GM19372 (cell line): ENCODE results near the gene ST7.
A peak's percentile ranks its signal among the peaks of the same experiment; 100 is the strongest.
"Not testable (repeated sequence)": the region's sequence is repeated elsewhere in the genome, so short reads cannot be mapped to it uniquely, and the experiment has no call there.

Experiments
- ATAC-seq: cut with Tn5 transposase; IDR thresholded peaks from one replicate; pipeline ENCODE4 v1.9.1; 2021; ENCODE audit warnings: mild to moderate bottlenecking, low read depth, moderate library complexity; ENCODE audit not compliant: unreplicated experiment

Gene ST7

DNA sequence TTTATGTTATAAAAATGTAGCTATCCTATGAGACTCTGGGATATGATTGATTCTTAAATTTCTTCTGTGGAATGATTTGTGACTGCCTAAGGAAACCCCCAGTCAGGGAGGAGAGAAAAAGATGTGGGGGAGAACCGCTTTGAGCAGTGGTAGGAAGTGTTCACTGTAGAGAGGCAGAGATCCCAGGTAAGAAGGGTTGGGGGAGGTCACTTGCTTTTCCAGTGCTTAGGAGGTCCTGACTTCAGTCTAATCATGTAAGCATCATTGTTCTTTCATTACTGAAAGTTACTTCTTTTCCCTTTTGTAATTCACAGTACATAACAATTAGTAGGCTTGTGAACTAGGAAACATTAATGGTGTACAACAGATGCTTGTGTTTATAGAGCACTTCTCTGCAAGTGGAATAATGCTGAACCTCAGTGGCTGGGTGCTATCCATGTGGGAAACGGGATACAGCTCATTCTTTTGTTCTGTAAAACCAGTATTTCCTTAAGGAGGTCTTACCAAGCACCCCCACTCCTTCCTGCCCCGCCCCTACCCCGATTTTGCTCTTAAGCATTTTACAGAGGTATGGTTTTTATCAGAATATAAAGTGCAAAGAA, 165.4 kb downstream of the ST7 start:
- ATAC-seq = no peak

DNA sequence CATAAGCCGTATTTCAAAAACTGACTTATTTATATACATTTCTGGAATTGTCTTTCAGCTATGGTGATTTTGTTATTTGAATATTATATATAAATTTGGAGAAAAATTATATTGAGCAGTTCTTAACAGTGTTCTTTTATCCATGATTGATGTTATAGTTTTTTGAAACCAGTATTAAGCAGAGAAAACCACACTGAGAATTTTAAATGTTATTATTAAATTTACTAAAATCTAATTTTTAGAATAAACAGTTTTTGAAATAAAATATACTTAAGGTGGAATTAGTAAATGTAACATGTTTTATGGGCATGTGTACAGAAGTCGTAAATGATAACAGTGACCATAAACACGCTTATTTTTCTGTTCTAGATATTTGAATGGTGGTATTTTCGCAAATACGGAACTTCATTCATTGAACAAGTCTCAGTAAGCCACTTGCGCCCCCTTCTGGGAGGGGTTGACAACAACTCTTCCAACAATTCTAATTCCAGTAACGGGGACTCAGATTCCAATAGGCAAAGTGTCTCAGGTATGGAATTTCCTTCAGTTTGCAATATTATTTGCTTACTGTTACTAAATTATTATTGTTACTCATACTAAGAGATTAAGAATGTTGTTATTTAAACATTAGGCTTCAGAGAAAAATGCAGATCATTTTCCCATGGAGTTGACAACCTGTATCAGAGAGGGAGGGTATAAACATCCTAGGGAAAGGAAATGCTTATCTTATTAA, 166.1 kb downstream of the ST7 start:
- no peak for ATAC-seq

DNA sequence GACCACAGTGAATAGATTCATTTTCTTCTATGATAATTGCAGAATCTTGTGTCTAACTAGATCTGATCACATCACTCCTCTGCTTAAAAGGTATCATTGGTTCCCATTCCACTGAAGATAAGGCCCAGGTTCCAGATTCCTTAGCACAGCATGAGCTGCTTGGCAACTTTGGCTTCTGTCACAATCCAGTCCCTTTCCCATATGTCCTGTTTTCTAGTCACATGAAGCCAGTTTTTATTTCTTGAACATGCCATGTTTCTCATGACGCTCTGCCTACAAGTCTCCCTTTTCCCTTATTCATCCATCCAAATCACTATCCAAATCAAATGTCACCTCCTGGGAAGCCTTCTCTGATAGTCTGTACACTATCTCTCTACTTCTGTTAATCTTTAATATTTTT, 167.0 kb downstream of the ST7 start:
- not testable (repeated sequence) for ATAC-seq

DNA sequence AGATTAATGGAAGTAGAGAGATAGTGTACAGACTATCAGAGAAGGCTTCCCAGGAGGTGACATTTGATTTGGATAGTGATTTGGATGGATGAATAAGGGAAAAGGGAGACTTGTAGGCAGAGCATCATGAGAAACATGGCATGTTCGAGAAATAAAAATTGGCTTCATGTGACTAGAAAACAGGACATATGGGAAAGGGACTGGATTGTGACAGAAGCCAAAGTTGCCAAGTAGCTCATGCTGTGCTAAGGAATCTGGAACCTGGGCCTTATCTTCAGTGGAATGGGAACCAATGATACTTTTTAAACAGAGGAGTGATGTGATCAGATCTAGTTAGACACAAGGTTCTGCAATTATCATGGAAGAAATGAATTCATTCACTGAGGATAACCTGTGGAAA, 168.7 kb downstream of the ST7 start:
- ATAC-seq = not testable (repeated sequence)

DNA sequence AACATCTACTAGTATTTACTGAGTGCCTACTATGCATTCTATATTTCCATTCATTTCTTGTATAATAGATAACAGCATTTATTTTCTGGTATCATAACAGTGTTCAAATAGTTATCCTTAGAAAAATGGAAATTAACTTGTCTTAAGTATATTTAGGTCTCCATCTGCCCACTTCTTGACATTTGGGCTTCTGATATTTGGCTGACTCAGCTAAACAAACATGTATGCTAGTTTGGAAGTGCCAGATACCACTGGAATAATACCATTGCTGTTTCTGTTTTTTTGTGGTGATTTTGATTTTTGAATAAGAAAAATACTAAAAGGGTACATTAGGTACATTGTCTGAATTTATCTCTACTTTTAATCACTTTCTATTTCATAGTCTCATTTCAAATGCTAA, 169.2 kb downstream of the ST7 start:
- no peak for ATAC-seq

DNA sequence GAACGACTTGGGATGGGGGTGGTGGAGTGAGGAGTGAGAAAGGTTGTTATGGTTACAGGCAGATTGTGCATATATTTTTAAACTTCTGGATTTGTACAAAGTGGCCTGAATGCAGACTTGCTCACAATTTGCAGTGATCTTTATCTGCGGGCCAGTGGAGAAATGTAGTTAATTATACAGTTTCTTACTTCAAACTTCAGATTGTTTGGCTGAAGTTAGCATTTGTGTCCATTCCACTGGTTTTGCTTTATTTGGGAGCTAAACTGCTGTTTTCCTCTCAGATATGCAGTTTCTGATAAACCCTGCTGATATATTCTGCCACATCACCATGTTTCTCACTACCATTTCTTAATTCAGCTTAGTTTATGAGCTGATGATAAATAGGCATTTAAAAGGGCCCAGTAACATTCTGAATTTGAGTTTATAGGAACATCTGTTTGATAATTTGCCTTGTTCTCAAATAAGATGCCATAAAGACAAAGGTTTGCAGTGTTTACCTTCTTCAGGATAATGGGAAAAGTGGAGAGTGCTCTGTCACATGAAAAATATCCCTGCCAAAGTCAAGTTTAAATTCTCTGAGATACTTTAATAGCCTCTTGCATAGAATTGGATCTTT, 170.1 kb downstream of the ST7 start:
- no peak for ATAC-seq

DNA sequence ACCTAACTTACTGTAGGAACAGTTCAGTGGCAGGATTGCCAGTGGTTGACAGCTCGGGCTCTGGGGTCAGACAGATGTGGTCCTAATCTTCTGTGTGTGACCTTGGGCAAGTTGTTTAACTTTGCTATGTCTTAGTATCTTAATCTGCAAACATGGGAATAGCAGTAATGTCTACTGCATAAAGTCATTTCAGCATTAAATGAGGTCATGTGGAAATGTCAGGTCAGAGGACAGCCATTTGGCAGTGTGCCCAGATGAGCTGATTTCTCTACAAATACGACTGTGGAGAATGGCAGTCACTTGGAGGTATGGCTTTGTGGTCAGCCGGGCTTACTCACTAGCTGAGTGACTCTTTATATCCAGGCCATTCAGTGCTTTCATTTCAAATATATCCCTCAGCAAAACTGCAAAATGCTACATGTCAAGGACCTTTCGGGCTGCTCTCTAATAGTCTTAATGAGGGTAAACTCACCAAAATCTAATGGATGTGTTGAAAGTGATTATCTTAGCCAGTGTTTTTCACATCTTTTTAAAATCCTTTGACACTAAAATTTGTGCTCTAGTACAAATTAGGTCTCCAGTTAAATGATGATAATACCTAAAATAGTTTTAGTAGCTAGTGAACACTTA, 171.4 kb downstream of the ST7 start:
- ATAC-seq = peak; percentile 90

DNA sequence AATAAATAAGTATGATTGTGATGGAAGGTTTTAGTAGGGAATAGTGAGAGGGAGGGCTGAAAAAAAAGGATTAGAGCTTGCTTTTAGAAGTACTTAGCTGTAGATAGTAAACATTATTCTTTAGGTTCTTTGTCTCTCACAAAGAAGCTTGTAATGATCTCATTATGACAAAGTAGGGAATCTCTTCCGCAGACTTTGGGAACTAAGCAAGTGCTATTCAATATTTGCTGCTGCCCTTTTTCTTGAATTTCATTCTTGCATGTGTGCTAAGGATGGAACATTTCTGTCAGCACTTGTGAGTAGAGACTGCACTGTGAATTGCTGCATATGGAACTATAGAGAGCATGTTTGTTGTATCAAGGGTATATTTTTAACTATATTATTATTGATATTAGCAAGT, 173.4 kb downstream of the ST7 start:
- no peak for ATAC-seq

DNA sequence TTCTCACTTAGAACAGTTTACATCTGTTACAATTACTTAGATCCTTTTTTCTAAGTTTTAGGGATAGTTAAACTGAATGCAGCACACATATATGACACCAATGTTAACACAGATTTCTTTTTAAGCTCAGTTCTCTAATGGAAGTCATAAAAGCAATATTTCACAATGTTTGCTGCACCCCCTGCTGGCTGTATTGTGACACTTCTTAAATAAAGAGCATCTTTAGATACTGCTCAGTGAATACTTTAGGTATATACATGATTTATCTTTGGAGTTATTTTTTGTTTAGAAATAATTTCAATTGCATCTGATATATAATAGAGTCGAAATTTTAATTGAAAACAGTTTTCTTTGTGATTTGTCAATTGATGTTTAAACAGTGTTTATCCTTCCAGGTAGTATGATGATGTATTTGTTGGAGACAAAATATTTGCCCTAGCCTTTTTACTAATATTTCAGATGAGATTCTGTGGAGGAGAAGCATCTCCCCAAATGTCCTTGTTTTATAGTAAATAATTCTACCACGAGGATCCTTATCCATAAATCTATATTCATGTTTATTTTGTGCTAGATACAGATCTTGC, 174.4 kb downstream of the ST7 start:
- ATAC-seq = peak; percentile 44

DNA sequence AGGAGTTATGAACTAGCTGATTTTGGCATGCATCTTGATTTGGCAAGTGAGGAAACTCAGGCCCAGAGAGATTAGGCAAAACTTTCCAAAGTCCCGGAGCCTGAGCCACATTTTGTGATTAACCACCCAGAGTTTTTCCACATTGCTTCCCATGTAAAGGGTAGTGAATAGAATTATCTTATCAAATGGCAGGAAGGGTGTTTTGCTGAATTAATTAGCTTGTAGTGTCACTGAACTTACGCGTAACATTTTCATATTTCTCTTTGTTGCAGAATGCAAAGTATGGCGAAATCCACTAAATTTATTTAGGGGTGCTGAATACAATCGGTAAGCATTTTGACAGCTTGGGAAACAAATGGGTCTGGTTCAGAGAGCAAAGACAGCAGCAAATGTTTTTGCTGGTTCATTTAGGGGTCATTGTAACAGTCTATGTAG, 176.2 kb downstream of the ST7 start:
- ATAC-seq = no peak

DNA sequence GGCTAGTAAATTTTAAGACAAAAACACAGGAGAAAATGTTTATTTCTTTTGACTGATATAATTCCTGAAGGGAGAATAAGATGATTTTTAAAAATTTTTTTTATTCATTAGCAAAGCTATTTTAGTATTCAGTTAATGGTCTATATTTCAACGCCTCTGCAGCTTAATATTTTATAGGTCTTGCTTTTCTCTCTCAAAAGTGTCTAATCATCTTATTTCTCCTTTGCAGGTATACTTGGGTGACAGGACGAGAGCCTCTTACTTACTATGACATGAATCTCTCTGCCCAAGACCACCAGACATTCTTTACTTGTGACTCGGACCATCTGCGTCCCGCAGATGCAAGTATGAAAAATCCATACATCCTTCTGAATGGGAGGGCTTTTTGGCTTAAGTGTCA, 177.0 kb downstream of the ST7 start:
- ATAC-seq = no peak

DNA sequence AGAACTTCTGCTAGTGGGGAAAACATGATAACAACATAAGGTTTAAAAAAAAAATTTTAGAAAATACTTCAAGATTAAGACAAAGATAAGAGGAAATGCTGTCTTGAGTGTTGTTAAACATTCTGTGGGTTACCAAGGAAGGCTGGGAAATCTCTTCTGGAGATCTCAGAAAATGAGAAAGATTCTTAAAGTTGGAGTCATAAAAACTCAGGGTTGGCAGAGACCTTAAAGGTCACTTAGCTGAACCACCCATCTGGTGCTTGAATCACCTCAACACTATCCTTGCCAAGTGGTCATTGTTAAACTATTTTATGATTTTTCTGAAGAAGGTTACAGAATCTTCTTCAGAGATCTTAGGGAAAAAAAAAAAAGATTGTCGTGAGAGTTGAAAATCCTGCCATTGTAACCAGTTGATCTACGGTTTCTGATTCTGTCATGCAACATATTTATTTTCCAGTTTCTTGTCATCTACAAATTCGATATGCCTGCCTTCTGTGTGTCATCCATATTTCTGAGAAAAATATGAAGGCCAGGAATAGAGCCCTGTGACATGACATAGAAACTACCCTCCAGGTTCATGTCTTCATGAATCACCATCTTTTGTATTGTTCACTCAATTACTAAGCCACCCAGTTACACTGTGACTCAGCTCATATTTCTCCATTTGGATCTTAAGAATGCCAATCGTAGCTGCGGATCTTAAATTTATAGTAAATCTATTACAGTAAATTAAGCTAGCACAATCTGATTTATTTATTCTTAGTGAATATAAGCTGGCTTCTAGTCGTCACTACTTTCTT, 179.2 kb downstream of the ST7 start:
- ATAC-seq = no peak

DNA sequence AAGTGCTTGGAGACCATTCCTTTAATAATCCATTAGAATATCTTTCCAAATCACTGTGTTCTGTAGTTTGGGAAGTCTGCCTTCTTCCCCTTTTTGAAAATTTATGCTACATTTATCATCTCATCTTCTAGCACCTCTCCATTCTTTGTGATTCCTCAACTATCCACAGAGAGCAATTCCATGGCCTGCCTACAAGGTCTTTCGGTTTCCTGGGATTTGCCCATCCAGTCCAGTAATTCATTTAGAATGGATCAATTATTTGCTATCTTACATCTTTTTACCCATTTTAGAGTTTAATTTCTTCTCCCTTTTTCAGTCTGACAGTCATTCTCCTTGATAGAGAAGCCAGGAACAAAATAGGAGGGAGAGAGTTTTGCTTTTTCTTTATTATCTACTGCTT, 179.8 kb downstream of the ST7 start:
- no peak for ATAC-seq

DNA sequence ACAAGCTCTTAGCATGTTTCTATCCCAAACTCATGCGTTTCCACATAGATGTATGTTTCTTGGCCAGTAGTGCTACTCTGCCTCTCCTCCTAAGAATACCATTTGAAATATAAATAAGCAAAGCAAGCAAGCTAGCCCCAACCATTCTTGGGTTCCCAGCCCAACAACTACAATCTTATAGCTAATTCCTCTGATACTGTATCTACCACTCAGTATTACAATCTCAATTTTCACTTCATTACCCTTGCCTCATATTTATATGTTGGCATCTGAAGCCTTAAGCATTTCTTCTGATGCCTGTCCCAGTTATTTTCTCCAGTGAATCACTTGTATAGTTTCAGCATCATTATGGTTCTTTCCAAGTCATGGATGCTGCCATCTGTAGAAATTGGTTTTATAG, 181.1 kb downstream of the ST7 start:
- no peak for ATAC-seq

DNA sequence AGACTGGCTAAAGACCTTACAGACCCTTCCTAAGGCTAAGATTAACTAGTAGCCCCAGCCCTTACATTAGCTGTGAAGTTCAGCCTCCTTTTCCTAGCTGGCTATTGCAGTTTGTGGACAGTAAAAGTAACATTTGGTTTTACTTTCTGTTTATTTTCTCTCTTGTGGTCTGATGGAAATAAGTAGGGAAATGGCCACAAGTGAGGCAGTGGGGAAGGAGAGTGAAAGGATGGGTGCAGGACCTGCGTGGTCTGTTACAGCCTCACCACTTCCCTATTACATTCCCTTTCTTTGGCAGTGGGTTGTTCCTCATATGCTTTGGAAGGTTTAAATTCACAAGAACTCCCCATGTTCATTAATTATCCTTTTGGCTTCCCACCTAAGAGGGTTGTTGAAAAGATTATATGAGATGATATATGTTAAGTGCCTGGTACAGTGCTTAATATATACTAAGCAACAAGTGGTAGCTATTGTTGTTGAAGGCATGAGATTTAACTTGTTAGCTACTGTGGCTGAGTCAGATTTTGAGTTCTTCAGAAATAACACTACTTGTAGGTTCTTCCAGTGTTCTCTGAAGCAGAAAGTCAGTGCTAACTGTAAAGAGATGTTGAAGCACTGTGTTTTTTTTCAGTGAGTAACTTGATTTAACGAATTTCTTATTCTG, 181.7 kb downstream of the ST7 start:
- ATAC-seq = no peak

DNA sequence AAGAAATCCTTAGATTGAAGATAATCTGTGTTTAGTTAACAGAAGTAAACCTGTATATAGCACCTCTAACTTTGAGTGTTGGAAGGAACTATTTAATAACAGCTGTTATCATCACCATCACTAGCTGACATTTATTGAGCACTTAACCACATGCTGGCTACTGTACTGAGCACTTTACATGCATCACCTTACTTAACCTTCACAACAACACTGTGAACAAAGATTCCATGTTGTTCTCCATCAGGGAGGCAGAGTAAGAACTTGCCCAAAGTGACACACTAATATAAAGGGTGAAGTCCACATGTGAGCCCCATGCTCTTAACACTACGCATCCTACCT, 182.2 kb downstream of the ST7 start:
- no peak for ATAC-seq

DNA sequence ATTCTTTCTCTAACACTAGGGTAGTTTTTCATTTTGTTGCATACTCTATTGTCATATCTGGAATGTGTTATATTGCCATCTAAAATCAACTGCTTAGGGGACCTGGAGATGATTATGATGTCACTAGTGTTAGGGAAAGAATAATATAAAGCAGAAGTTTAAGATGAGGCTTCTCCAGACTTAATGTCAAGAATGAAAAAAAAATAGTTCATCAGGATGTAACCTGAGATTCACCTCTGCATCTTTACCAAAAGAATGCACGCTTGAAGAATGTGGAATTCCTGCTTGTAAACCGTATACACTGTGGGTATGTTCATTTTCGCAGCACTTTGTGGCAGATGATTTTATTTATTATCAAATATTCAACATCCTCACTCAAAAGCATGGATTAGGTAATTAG, 184.6 kb downstream of the ST7 start:
- no peak for ATAC-seq

DNA sequence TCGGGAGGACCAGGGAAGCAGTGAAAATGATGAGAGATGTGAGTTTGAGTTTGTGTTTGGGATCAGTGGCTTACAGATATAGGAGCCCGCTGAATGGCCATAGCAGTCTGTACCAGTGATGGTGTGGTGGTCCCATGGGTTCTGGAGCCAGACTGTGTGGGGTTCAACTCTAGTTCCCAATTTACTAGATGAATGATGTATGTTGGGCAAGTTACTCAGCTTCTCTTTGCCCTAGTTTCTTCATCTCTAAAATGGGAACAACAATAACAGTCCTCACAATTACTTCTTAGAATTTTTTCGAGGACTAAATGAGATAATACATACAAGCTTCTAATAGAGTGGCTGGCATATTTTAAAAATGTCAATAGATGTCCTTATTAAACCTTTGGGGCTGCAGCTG, 185.2 kb downstream of the ST7 start:
- no peak for ATAC-seq

DNA sequence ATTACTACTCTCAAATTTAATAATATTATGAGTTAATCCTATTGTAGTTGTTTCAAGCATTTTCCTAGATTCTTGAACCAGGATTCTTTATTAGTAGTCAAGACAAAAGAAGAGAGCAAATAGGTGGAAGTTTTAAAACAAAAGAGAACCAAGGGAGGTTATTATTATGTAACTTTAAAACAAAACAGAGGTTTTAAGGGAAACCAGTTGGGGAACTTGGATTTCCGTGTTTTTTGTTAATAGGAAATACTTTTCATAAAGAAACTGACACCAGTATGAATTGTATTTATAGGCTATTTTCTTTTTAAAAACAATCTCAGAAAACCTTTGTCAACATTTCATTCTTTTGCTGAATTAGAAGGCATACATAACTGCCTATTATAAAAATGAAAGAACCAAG, 185.7 kb downstream of the ST7 start:
- ATAC-seq = no peak

DNA sequence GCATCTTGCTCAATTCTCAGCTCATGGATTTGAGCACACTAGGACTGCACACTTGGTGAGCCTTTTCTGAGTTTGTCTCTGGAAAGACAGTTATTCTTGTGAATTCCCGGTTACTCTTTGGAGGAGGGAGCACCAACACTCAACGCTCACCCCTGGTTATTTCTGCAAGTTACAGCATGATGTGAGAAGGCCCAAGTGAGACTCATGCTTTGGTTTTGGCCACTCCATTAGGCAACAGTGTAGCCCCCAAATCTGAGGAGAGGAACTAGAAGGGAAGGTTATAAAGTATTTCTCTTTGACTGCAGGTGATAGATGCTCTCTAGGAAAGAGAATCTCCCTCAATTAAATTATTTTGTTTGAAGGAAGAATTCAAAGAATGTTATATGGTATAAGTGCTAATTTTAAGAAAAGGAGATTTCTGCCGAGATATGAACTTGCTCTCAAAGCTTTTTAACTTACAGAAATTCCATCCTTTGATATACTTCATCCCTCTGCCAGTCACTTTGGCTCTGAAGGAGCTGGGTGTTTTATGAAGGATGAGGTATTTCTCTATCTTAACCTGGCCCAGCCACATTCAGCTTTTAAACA, 186.2 kb downstream of the ST7 start:
- no peak for ATAC-seq
